ENCODE measurements around the gene SYCP3.
"Not testable (repeated sequence)": the region's sequence is repeated elsewhere in the genome, so short reads cannot be mapped to it uniquely, and the experiment has no call there.

The SYCP3 gene

GRCh38 chr12:101743724-101744472, 4.6 kb upstream of the SYCP3 start:
- no peak overlapping the region for H3K4me3 ChIP-seq (ENCODE audit: low read length)
- H3K27me3 ChIP-seq (ENCODE audit: control insufficient read depth, insufficient read depth, low read length) = no peaks in the 10 kb centered on the region
- H3K36me3 ChIP-seq (ENCODE audit: control insufficient read depth, insufficient read depth, low read length) = peaks cover 2% of the 10 kb centered on the region; the same call in 1 of the 2 replicates
- no peak overlapping the region for H3K27ac ChIP-seq (ENCODE audit: low read length)
- WGBS (ENCODE audit: insufficient coverage, insufficient read length) = no CpG with 5 or more reads among the region's 10 CpGs
- H3K9me3 ChIP-seq (ENCODE audit: control insufficient read depth, insufficient read depth, low read length) = no peaks in the 10 kb centered on the region
- H3K4me1 ChIP-seq (ENCODE audit: control insufficient read depth, insufficient read depth, low read length) = no peaks in the 10 kb centered on the region
- no peak for DNase-seq (ENCODE audit: low read depth, low spot score)

- Histone ChIP-seq H3K27me3 (ENCODE audit: control insufficient read depth, insufficient read depth, low read length) (no peaks in the 10 kb centered on the region), H3K4me1 (ENCODE audit: control insufficient read depth, insufficient read depth, low read length) (no peaks in the 10 kb centered on the region), H3K36me3 (ENCODE audit: control insufficient read depth, insufficient read depth, low read length) (peaks cover 2% of the 10 kb centered on the region; the same call in 1 of the 2 replicates), H3K4me3 (ENCODE audit: low read length) (no peak overlapping the region), H3K27ac (ENCODE audit: low read length) (no peak overlapping the region), H3K9me3 (ENCODE audit: control insufficient read depth, insufficient read depth, low read length) (no peaks in the 10 kb centered on the region)
- no CpG with 5 or more reads among the region's 1 CpG for WGBS (ENCODE audit: insufficient coverage, insufficient read length)
- no peak for DNase-seq (ENCODE audit: low read depth, low spot score)
Observed at GRCh38 chr12:101743242-101743641, 4.0 kb upstream of the SYCP3 start.

GRCh38 chr12:101740980-101741379, 1.7 kb upstream of the SYCP3 start:
- WGBS (ENCODE audit: insufficient coverage, insufficient read length) = no CpG with 5 or more reads among the region's 5 CpGs
- Histone ChIP-seq H3K27ac (ENCODE audit: low read length) (no peak overlapping the region), H3K4me3 (ENCODE audit: low read length) (no peak overlapping the region), H3K4me1 (ENCODE audit: control insufficient read depth, insufficient read depth, low read length) (no peaks in the 10 kb centered on the region), H3K27me3 (ENCODE audit: control insufficient read depth, insufficient read depth, low read length) (no peaks in the 10 kb centered on the region), H3K9me3 (ENCODE audit: control insufficient read depth, insufficient read depth, low read length) (no peaks in the 10 kb centered on the region), H3K36me3 (ENCODE audit: control insufficient read depth, insufficient read depth, low read length) (peaks cover 2% of the 10 kb centered on the region; the same call in 1 of the 2 replicates)
- no peak for DNase-seq (ENCODE audit: low read depth, low spot score)

GRCh38 chr12:101740566-101740965, 1.3 kb upstream of the SYCP3 start:
- no peaks in the 10 kb centered on the region for H3K27me3 ChIP-seq (ENCODE audit: control insufficient read depth, insufficient read depth, low read length)
- H3K4me1 ChIP-seq (ENCODE audit: control insufficient read depth, insufficient read depth, low read length) = no peaks in the 10 kb centered on the region
- no CpG with 5 or more reads among the region's 5 CpGs for WGBS (ENCODE audit: insufficient coverage, insufficient read length)
- no peak overlapping the region for H3K4me3 ChIP-seq (ENCODE audit: low read length)
- DNase-seq (ENCODE audit: low read depth, low spot score) = no peak
- H3K9me3 ChIP-seq (ENCODE audit: control insufficient read depth, insufficient read depth, low read length) = no peaks in the 10 kb centered on the region
- H3K27ac ChIP-seq (ENCODE audit: low read length) = no peak overlapping the region
- peaks cover 2% of the 10 kb centered on the region; the same call in 1 of the 2 replicates for H3K36me3 ChIP-seq (ENCODE audit: control insufficient read depth, insufficient read depth, low read length)

GRCh38 chr12:101737476-101737875, 1.8 kb downstream of the SYCP3 start:
- Histone ChIP-seq H3K4me3 (ENCODE audit: low read length) (no peak overlapping the region), H3K27ac (ENCODE audit: low read length) (no peak overlapping the region), H3K27me3 (ENCODE audit: control insufficient read depth, insufficient read depth, low read length) (no peaks in the 10 kb centered on the region), H3K9me3 (ENCODE audit: control insufficient read depth, insufficient read depth, low read length) (no peaks in the 10 kb centered on the region), H3K4me1 (ENCODE audit: control insufficient read depth, insufficient read depth, low read length) (no peaks in the 10 kb centered on the region), H3K36me3 (ENCODE audit: control insufficient read depth, insufficient read depth, low read length) (no peaks in the 10 kb centered on the region; the same call in 1 of the 2 replicates)
- no CpG with 5 or more reads among the region's 6 CpGs for WGBS (ENCODE audit: insufficient coverage, insufficient read length)
- DNase-seq (ENCODE audit: low read depth, low spot score) = no peak

- not testable (repeated sequence) for H3K36me3 ChIP-seq (ENCODE audit: control insufficient read depth, insufficient read depth, low read length); DNase-seq (ENCODE audit: low read depth, low spot score); H3K4me3 ChIP-seq (ENCODE audit: low read length); H3K4me1 ChIP-seq (ENCODE audit: control insufficient read depth, insufficient read depth, low read length); H3K27me3 ChIP-seq (ENCODE audit: control insufficient read depth, insufficient read depth, low read length); H3K27ac ChIP-seq (ENCODE audit: low read length); H3K9me3 ChIP-seq (ENCODE audit: control insufficient read depth, insufficient read depth, low read length)
- no CpG with 5 or more reads among the region's 5 CpGs for WGBS (ENCODE audit: insufficient coverage, insufficient read length)
Observed at GRCh38 chr12:101734482-101734881, 4.8 kb downstream of the SYCP3 start.

- no peak for DNase-seq (ENCODE audit: low read depth, low spot score)
- no peak overlapping the region for H3K4me3 ChIP-seq (ENCODE audit: low read length)
- H3K4me1 ChIP-seq (ENCODE audit: control insufficient read depth, insufficient read depth, low read length) = no peaks in the 10 kb centered on the region
- no peaks in the 10 kb centered on the region for H3K9me3 ChIP-seq (ENCODE audit: control insufficient read depth, insufficient read depth, low read length)
- H3K27ac ChIP-seq (ENCODE audit: low read length) = no peak overlapping the region
- no CpG with 5 or more reads among the region's 2 CpGs for WGBS (ENCODE audit: insufficient coverage, insufficient read length)
- H3K36me3 ChIP-seq (ENCODE audit: control insufficient read depth, insufficient read depth, low read length) = no peaks in the 10 kb centered on the region; the same call in 1 of the 2 replicates
- no peaks in the 10 kb centered on the region for H3K27me3 ChIP-seq (ENCODE audit: control insufficient read depth, insufficient read depth, low read length)
Observed at GRCh38 chr12:101733166-101733565, 6.1 kb downstream of the SYCP3 start.

GRCh38 chr12:101732318-101732717, 6.9 kb downstream of the SYCP3 start:
- no peaks in the 10 kb centered on the region for H3K27me3 ChIP-seq (ENCODE audit: control insufficient read depth, insufficient read depth, low read length)
- H3K27ac ChIP-seq (ENCODE audit: low read length) = no peak overlapping the region
- no peaks in the 10 kb centered on the region for H3K36me3 ChIP-seq (ENCODE audit: control insufficient read depth, insufficient read depth, low read length)
- H3K9me3 ChIP-seq (ENCODE audit: control insufficient read depth, insufficient read depth, low read length) = no peaks in the 10 kb centered on the region
- H3K4me3 ChIP-seq (ENCODE audit: low read length) = no peak overlapping the region
- H3K4me1 ChIP-seq (ENCODE audit: control insufficient read depth, insufficient read depth, low read length) = no peaks in the 10 kb centered on the region
- WGBS (ENCODE audit: insufficient coverage, insufficient read length) = no CpG with 5 or more reads among the region's 1 CpG
- no peak for DNase-seq (ENCODE audit: low read depth, low spot score)

GRCh38 chr12:101729842-101730241, 9.4 kb downstream of the SYCP3 start:
- H3K36me3 ChIP-seq (ENCODE audit: control insufficient read depth, insufficient read depth, low read length) = no peaks in the 10 kb centered on the region
- no peak for DNase-seq (ENCODE audit: low read depth, low spot score)
- H3K4me1 ChIP-seq (ENCODE audit: control insufficient read depth, insufficient read depth, low read length) = no peaks in the 10 kb centered on the region
- no peaks in the 10 kb centered on the region for H3K9me3 ChIP-seq (ENCODE audit: control insufficient read depth, insufficient read depth, low read length)
- H3K4me3 ChIP-seq (ENCODE audit: low read length) = no peak overlapping the region
- H3K27me3 ChIP-seq (ENCODE audit: control insufficient read depth, insufficient read depth, low read length) = no peaks in the 10 kb centered on the region
- H3K27ac ChIP-seq (ENCODE audit: low read length) = no peak overlapping the region

GRCh38 chr12:101727098-101727497, 12.2 kb downstream of the SYCP3 start:
- Histone ChIP-seq H3K36me3 (ENCODE audit: control insufficient read depth, insufficient read depth, low read length) (no peaks in the 10 kb centered on the region), H3K27ac (ENCODE audit: low read length) (no peak overlapping the region), H3K4me1 (ENCODE audit: control insufficient read depth, insufficient read depth, low read length) (no peaks in the 10 kb centered on the region), H3K9me3 (ENCODE audit: control insufficient read depth, insufficient read depth, low read length) (no peaks in the 10 kb centered on the region), H3K27me3 (ENCODE audit: control insufficient read depth, insufficient read depth, low read length) (no peaks in the 10 kb centered on the region), H3K4me3 (ENCODE audit: low read length) (no peak overlapping the region)
- DNase-seq (ENCODE audit: low read depth, low spot score) = no peak

GRCh38 chr12:101722392-101722791, 16.9 kb downstream of the SYCP3 start:
- Histone ChIP-seq H3K4me1 (ENCODE audit: control insufficient read depth, insufficient read depth, low read length) (no peaks in the 10 kb centered on the region), H3K4me3 (ENCODE audit: low read length) (no peak overlapping the region), H3K36me3 (ENCODE audit: control insufficient read depth, insufficient read depth, low read length) (no peaks in the 10 kb centered on the region), H3K27me3 (ENCODE audit: control insufficient read depth, insufficient read depth, low read length) (no peaks in the 10 kb centered on the region), H3K27ac (ENCODE audit: low read length) (no peak overlapping the region), H3K9me3 (ENCODE audit: control insufficient read depth, insufficient read depth, low read length) (no peaks in the 10 kb centered on the region)
- no CpG with 5 or more reads among the region's 4 CpGs for WGBS (ENCODE audit: insufficient coverage, insufficient read length)
- DNase-seq (ENCODE audit: low read depth, low spot score) = no peak
